Adrenal gland (tissue), 12 donors: ENCODE measurements around the gene FLVCR2. TPM values are rescaled to one million over a fixed set of nuclear protein-coding genes. Genes with fewer than 3 reads are reported as not detected.
"Not testable (repeated sequence)": the region's sequence is repeated elsewhere in the genome, so short reads cannot be mapped to it uniquely, and the experiment has no call there.

Source experiments
- DNase-seq, 7 donors: peaks; one replicate each; pipeline ENCODE4 v3.0.0-alpha.2; 2019 to 2020
- H3K27ac ChIP-seq, 5 donors: fragments of 200-600 bp; sonication (generic) in 4 of 5; 1 replicate in 3 of 5; 2 replicates in 2 of 5; pipeline versions ENCODE4 v1.5.1 to v1.8.0; 2016 to 2020; ENCODE audit warnings: mild to moderate bottlenecking in 1 of 5
- H3K27me3 ChIP-seq: fragments of 200-600 bp; 2 replicates; pipeline ENCODE4 v1.8.0; 2021
- H3K36me3 ChIP-seq, 2 donors: fragments of 200-600 bp; replicated peaks in 1 of 2; 1 replicate in 1 of 2; 2 replicates in 1 of 2; pipeline versions ENCODE4 v1.5.1 to v1.8.0; 2018 to 2022
- H3K4me1 ChIP-seq, 2 donors: fragments of 200-600 bp; replicated peaks in 1 of 2; 1 replicate in 1 of 2; 2 replicates in 1 of 2; pipeline versions ENCODE4 v1.5.1 to v1.8.0; 2018 to 2021
- H3K4me3 ChIP-seq, 4 donors: fragments of 200-600 bp; sonication (generic) in 3 of 4; one replicate each; pipeline ENCODE4 v1.5.1; 2016 to 2018
- H3K9me3 ChIP-seq, 3 donors: fragments of 200-600 bp; sonication (generic) in 1 of 3; replicated peaks in 1 of 3; 1 replicate in 2 of 3; 2 replicates in 1 of 3; pipeline versions ENCODE4 v1.5.1 to v1.8.0; 2016 to 2021
- CTCF ChIP-seq, 6 experiments: fragments of 450-650 bp in 4 of 6; fragments of 200-600 bp in 2 of 6; sonication (generic) in 1 of 6; IDR thresholded peaks; 1 replicate in 5 of 6; 2 replicates in 1 of 6; pipeline versions ENCODE4 v1.5.1 to v1.8.0; 2016 to 2021; ENCODE audit warnings: antibody characterized with exemption in 6 of 6, mild to moderate bottlenecking in 2 of 6, moderate library complexity in 1 of 6
- POLR2A ChIP-seq, 2 donors: fragments of 450-650 bp; IDR thresholded peaks; one replicate each; pipeline ENCODE4 v1.6.1; 2017; ENCODE audit warnings: antibody characterized with exemption in 2 of 2, mild to moderate bottlenecking in 2 of 2, moderate library complexity in 1 of 2
- WGBS, 4 donors: extraction: QIAGEN DNeasy Blood & Tissue Kit in 2 of 4; methylation state at CpG; one replicate each; pipeline versions ENCODE4 v1.1.5 to v1.1.7; 2013 to 2017; 5-methylcytosine and 5-hydroxymethylcytosine counted together
- intact Hi-C, 2 donors: fragments of 100-400 bp; cut with DNase I; formaldehyde crosslinking; loops; one replicate each; pipeline versions ENCODE4 v1.14.1 to v1.15.0; 2022 to 2023
- polyA plus RNA-seq, 3 donors: library from polyadenylated mRNA; stranded (reverse); fragments of 200-250 nt in 2 of 3; fragments of 350-450 nt in 1 of 3; fragmentation: Illumina TruSeq in 1 of 3; extraction: RNeasy Lipid Tissue Mini Kit (QIAGEN cat#74804) in 1 of 3; gene quantifications; one replicate each; pipeline ENCODE4 v1.2.3, GENCODE V29; 2013 to 2014
- total RNA-seq, 9 donors: library from RNA; depleted of rRNA in 4 of 9; stranded (reverse); fragments of >200 nt in 4 of 9; fragments of 120-200 nt in 1 of 9; fragmentation: NEBNext Ultra II Directional in 1 of 9; extraction: Animal tissue kit (Norgen Biotek cat#: 25700) in 1 of 9; gene quantifications; one replicate each; pipeline versions ENCODE4 v1.1.0 to v1.2.4, GENCODE V29; 2013 to 2023
- donor health status: healthy with polysubstance abuse.
- donor health status: Bipolar disorder and iron deficiency.
- donor health status: DM: yes; HTN: yes; CAD: no.
- donor health status: DM: no; HTN: no; CAD: no.
- donor health status: DM: no; HTN: no; CAD: no.
- donor health status: DM: yes; HTN: yes; CAD: no.

The FLVCR2 gene
- total and polyA plus RNA-seq, 12 donors, result 8.8 to 428 (median 25.4) TPM

GRCh38 chr14:75597149-75597548 is 18.7 kb downstream of the FLVCR2 start:
- TF ChIP-seq CTCF (IDR thresholded peaks at IDR 0.05) (no peak), POLR2A (IDR thresholded peaks at IDR 0.05) (no peak)

GRCh38 chr14:75600100-75600499 is 21.7 kb downstream of the FLVCR2 start:
- WGBS, 4 donors, result 85 to 94% (median 91%) methylated on average over 1 of the region's 1 CpG
- intact Hi-C loops, DNase-seq: not testable (repeated sequence)

More at GRCh38 chr14:75597149-75597548, 18.7 kb downstream of the FLVCR2 start:
- intact Hi-C loops, result no loop called here
- H3K9me3 ChIP-seq, result no peaks in the 10 kb centered on the region
- no peaks in the 10 kb centered on the region for H3K36me3 ChIP-seq
- WGBS, 4 donors, result 72 to 86% (median 81%) methylated on average over 3 of the region's 3 CpGs
- H3K4me3 ChIP-seq, result no peak overlapping the region
- DNase-seq, result no peak
- H3K27me3 ChIP-seq, result no peaks in the 10 kb centered on the region
- H3K4me1 ChIP-seq, result peaks cover 11 to 31% of the 10 kb centered on the region in 2 donors
- H3K27ac ChIP-seq, result peak overlapping the region in 1 of 5 donors; percentile 38

GRCh38 chr14:75601061-75601460 is 22.6 kb downstream of the FLVCR2 start:
- peaks cover 6 to 27% of the 10 kb centered on the region in 2 donors for H3K4me1 ChIP-seq
- DNase-seq, H3K27me3 ChIP-seq, intact Hi-C loops, H3K36me3 ChIP-seq, H3K9me3 ChIP-seq, H3K27ac ChIP-seq, H3K4me3 ChIP-seq: not testable (repeated sequence)
- 94 to 97% (median 95%) methylated on average over 6 of the region's 6 CpGs for WGBS, 4 donors

More at GRCh38 chr14:75600100-75600499, 21.7 kb downstream of the FLVCR2 start:
- not testable (repeated sequence) for H3K36me3 ChIP-seq, H3K4me3 ChIP-seq, H3K9me3 ChIP-seq, H3K27ac ChIP-seq, H3K27me3 ChIP-seq
- peaks cover 11 to 20% of the 10 kb centered on the region in 2 donors for H3K4me1 ChIP-seq

- H3K4me3 ChIP-seq, result no peak overlapping the region
- DNase-seq, result no peak
- intact Hi-C loops, result no loop called here
- peaks cover 0 to 25% of the 10 kb centered on the region in 2 donors for H3K4me1 ChIP-seq
- H3K27me3 ChIP-seq, result no peaks in the 10 kb centered on the region
- no peaks in the 10 kb centered on the region for H3K36me3 ChIP-seq
- TF ChIP-seq CTCF (IDR thresholded peaks at IDR 0.05) (no peak), POLR2A (IDR thresholded peaks at IDR 0.05) (no peak)
- no peak overlapping the region for H3K27ac ChIP-seq
- H3K9me3 ChIP-seq, result no peaks in the 10 kb centered on the region
- 78 to 83% (median 82%) methylated on average over 3 of the region's 3 CpGs for WGBS, 4 donors
These were observed 24.1 kb downstream of the FLVCR2 start for GRCh38 chr14:75602503-75602902.

- Histone ChIP-seq H3K27me3 (no peaks in the 10 kb centered on the region), H3K27ac (peak overlapping the region in 4 of 5 donors; percentile 16 to 81 (median 34)), H3K4me1 (peaks cover 14 to 28% of the 10 kb centered on the region in 2 donors), H3K36me3 (no peaks in the 10 kb centered on the region), H3K9me3 (no peaks in the 10 kb centered on the region), H3K4me3 (no peak overlapping the region)
- intact Hi-C loops, result no loop called here
- TF ChIP-seq CTCF (IDR thresholded peaks at IDR 0.05), result no peak
- TF ChIP-seq POLR2A (IDR thresholded peaks at IDR 0.05), result no peak
- DNase-seq, result peak in 5 of 7 donors; percentile 20 to 62 (median 34)
- WGBS, 4 donors, result 62 to 70% (median 67%) methylated on average over 11 of the region's 11 CpGs
These were observed 26.8 kb downstream of the FLVCR2 start for GRCh38 chr14:75604979-75605851.
